HG03095 (cell line): ENCODE measurements around the gene CDH7.

Experiments
- ATAC-seq: cut with Tn5 transposase; IDR thresholded peaks from one replicate; pipeline ENCODE4 v1.9.1; 2021; ENCODE audit warnings: moderate library complexity; ENCODE audit not compliant: unreplicated experiment

Gene CDH7

GRCh38 chr18:65750389-65751154 is at the start of gene CDH7:
Gene CDH7 (plus strand): TSS chr18:65751012. CDS start chr18:65762843, 11,831 bp downstream.
- ATAC-seq, result no peak

GRCh38 chr18:65704046-65704445 is 46.8 kb upstream of the CDH7 start:
- ATAC-seq, result no peak

GRCh38 chr18:65706646-65707045 is 44.2 kb upstream of the CDH7 start:
- ATAC-seq, result no peak

- no peak for ATAC-seq
Measured at GRCh38 chr18:65711493-65711892, 39.3 kb upstream of the CDH7 start.

- no peak for ATAC-seq
Measured at GRCh38 chr18:65721619-65722018, 29.2 kb upstream of the CDH7 start.

GRCh38 chr18:65725251-65726050 is 25.4 kb upstream of the CDH7 start:
- no peak for ATAC-seq

GRCh38 chr18:65735155-65735554 is 15.7 kb upstream of the CDH7 start:
- ATAC-seq, result no peak

- ATAC-seq, result no peak
Measured at GRCh38 chr18:65737471-65737955, 13.3 kb upstream of the CDH7 start.

GRCh38 chr18:65746936-65747335 is 3.9 kb upstream of the CDH7 start:
- ATAC-seq, result no peak

GRCh38 chr18:65748321-65748720 is 2.5 kb upstream of the CDH7 start:
- ATAC-seq, result no peak

GRCh38 chr18:65749841-65750240 is 971 bp upstream of the CDH7 start:
- ATAC-seq, result no peak

- ATAC-seq, result no peak
Measured at GRCh38 chr18:65751155-65752085, 608 bp downstream of the CDH7 start.

GRCh38 chr18:65752625-65753325 is 2.0 kb downstream of the CDH7 start:
- ATAC-seq, result no peak

GRCh38 chr18:65753520-65753919 is 2.7 kb downstream of the CDH7 start:
- ATAC-seq, result no peak

GRCh38 chr18:65754121-65754520 is 3.3 kb downstream of the CDH7 start:
- ATAC-seq, result no peak

- ATAC-seq, result no peak
Measured at GRCh38 chr18:65755616-65756015, 4.8 kb downstream of the CDH7 start.

- no peak for ATAC-seq
Measured at GRCh38 chr18:65760457-65760856, 9.6 kb downstream of the CDH7 start.

- no peak for ATAC-seq
Measured at GRCh38 chr18:65761636-65762295, 11.0 kb downstream of the CDH7 start.

GRCh38 chr18:65762556-65762955 is 11.7 kb downstream of the CDH7 start:
- ATAC-seq, result no peak

GRCh38 chr18:65767406-65767805 is 16.6 kb downstream of the CDH7 start:
- no peak for ATAC-seq
